HL-60 (cell line): ENCODE data around the gene EEF1AKMT3.
"Not testable (repeated sequence)": the region's sequence is repeated elsewhere in the genome, so short reads cannot be mapped to it uniquely, and the experiment has no call there.

Experiments
- DNase-seq, 2 experiments: peaks; one replicate each; pipeline ENCODE4 v3.0.0-alpha.2; 2010 to 2020; ENCODE audit warnings: low read depth in 1 of 2, low spot score in 1 of 2
- H3K27ac ChIP-seq: fragments of 250-450 bp; sonication (Bioruptor Pico); replicated peaks from 2 replicates; pipeline ENCODE4 v1.5.1; 2020; ENCODE audit warnings: mild to moderate bottlenecking, moderate library complexity
- H3K27me3 ChIP-seq: fragments of 250-450 bp; sonication (Bioruptor Pico); 2 replicates; pipeline ENCODE4 v1.5.1; 2021; ENCODE audit warnings: mild to moderate bottlenecking, moderate library complexity; ENCODE audit not compliant: insufficient read depth, poor library complexity, severe bottlenecking
- H3K4me3 ChIP-seq: replicated peaks from 2 replicates; pipeline ENCODE4 v1.5.1; 2011; ENCODE audit warnings: mild to moderate bottlenecking, control low read depth, low read length; ENCODE audit not compliant: insufficient read depth
- GABPA ChIP-seq: IDR thresholded peaks from 2 replicates; pipeline ENCODE4 v1.6.1; 2012; ENCODE audit warnings: low read depth
- POLR2AphosphoS5 ChIP-seq: IDR thresholded peaks from 2 replicates; pipeline ENCODE4 v1.6.1; 2012; ENCODE audit warnings: low read depth
- SPI1 ChIP-seq: IDR thresholded peaks from 2 replicates; pipeline ENCODE4 v1.6.1; 2012; ENCODE audit warnings: low read depth, mild to moderate bottlenecking, borderline replicate concordance
- TF ChIP-seq, protein P1 (sequence below): IDR thresholded peaks from one replicate; pipeline ENCODE4 v1.5.1; 2011; ENCODE audit warnings: low read length, control low read depth, inconsistent platforms; ENCODE audit not compliant: insufficient read depth
- TF ChIP-seq, protein P2 (sequence below): IDR thresholded peaks from 2 replicates; pipeline ENCODE4 v1.6.1; 2012; ENCODE audit warnings: low read depth; ENCODE audit not compliant: insufficient replicate concordance

The EEF1AKMT3 gene

DNA sequence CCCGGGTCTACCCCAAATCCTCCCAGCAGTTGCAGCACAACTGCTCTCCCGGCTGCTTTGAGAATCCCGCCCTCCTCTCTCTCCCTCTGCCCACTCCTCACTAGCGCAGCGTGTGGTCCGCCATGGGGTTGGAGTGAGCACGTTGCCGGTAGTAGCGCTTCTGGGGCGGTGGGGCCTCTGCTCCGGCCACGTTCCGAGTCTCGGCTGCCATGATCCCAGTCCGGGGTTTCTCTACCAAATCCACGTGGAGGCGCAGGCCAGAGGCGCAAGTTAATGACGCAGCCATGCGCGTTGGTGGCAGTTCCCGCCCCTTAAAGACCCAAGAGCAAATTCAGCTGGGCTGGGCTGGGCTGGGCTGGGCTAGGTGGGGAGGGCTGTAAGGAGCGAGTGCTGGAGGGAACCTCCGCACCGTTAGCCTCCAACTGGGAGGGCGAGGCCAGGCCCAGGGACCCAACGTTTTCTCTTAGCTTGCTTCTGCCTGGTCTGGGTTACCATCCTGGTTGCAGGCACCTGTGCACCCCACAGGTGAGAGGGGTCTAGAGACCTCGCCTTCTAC is 463 bp upstream of the EEF1AKMT3 start, which contains the start of gene METTL1:
TSS of gene METTL1 (minus strand) at position 233 of the 556 bp plus-strand sequence. CDS start at position 211, 22 bp downstream.
- TF ChIP-seq, protein P1, sequence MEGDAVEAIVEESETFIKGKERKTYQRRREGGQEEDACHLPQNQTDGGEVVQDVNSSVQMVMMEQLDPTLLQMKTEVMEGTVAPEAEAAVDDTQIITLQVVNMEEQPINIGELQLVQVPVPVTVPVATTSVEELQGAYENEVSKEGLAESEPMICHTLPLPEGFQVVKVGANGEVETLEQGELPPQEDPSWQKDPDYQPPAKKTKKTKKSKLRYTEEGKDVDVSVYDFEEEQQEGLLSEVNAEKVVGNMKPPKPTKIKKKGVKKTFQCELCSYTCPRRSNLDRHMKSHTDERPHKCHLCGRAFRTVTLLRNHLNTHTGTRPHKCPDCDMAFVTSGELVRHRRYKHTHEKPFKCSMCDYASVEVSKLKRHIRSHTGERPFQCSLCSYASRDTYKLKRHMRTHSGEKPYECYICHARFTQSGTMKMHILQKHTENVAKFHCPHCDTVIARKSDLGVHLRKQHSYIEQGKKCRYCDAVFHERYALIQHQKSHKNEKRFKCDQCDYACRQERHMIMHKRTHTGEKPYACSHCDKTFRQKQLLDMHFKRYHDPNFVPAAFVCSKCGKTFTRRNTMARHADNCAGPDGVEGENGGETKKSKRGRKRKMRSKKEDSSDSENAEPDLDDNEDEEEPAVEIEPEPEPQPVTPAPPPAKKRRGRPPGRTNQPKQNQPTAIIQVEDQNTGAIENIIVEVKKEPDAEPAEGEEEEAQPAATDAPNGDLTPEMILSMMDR, result no peak
- no peak for TF ChIP-seq GABPA
- no peak for TF ChIP-seq SPI1
- peak; percentile 93 for TF ChIP-seq POLR2AphosphoS5
- TF ChIP-seq, protein P2, sequence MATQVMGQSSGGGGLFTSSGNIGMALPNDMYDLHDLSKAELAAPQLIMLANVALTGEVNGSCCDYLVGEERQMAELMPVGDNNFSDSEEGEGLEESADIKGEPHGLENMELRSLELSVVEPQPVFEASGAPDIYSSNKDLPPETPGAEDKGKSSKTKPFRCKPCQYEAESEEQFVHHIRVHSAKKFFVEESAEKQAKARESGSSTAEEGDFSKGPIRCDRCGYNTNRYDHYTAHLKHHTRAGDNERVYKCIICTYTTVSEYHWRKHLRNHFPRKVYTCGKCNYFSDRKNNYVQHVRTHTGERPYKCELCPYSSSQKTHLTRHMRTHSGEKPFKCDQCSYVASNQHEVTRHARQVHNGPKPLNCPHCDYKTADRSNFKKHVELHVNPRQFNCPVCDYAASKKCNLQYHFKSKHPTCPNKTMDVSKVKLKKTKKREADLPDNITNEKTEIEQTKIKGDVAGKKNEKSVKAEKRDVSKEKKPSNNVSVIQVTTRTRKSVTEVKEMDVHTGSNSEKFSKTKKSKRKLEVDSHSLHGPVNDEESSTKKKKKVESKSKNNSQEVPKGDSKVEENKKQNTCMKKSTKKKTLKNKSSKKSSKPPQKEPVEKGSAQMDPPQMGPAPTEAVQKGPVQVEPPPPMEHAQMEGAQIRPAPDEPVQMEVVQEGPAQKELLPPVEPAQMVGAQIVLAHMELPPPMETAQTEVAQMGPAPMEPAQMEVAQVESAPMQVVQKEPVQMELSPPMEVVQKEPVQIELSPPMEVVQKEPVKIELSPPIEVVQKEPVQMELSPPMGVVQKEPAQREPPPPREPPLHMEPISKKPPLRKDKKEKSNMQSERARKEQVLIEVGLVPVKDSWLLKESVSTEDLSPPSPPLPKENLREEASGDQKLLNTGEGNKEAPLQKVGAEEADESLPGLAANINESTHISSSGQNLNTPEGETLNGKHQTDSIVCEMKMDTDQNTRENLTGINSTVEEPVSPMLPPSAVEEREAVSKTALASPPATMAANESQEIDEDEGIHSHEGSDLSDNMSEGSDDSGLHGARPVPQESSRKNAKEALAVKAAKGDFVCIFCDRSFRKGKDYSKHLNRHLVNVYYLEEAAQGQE, result peak; percentile 76
- peak; percentile 95 to 98 for DNase-seq
- Histone ChIP-seq H3K27me3 (peaks cover 1% of the 10 kb centered on the region), H3K27ac (peak within 1 kb of the TSS; percentile 96), H3K4me3 (peak within 1 kb of the TSS; percentile 79)

DNA sequence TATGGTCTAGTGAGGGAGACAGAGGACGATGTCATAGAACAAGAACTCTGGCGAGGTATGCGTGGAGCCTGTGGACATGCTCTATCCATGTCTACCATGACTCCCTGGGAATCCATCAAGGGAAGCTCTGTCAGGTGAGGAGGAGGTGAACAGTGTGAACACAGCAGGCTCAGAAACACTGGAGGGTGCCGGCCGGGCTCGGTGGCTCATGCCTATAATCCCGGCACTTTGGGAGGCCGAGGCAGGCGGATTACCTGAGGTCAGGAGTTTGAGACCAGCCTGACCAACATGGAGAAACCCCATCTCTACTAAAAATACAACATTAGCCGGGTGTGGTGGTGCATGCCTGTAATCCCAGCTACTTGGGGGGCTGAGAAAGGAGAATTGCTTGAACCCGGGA is 2.2 kb downstream of the EEF1AKMT3 start:
- not testable (repeated sequence) for H3K4me3 ChIP-seq, DNase-seq, H3K27me3 ChIP-seq, H3K27ac ChIP-seq

DNA sequence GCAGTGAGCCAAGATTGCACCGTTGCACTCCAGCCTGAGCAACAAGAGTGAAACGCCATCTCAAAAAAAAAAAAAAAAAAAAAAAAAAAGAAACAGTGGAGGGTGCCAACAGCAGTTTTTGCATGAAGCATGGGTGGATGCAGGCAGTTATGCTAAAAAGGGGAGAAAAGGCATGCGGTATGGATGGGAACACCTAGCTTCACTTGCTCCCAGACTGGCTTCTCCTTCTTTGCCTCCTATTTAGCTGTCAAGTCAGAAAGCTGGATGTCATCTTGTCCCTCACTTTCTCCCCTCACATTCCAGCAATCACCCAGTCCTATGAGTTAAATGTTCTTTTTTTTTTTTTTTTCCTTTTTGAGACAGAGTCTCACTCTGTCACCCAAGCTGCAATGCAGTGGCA is 2.6 kb downstream of the EEF1AKMT3 start:
- TF ChIP-seq, protein P2, result no peak
- TF ChIP-seq POLR2AphosphoS5, result no peak
- TF ChIP-seq, protein P1, result no peak
- no peak for TF ChIP-seq GABPA
- TF ChIP-seq SPI1, result no peak
- Histone ChIP-seq H3K27ac (no peak overlapping the region), H3K27me3 (no peaks in the 10 kb centered on the region), H3K4me3 (no peak overlapping the region)
- DNase-seq, result no peak

DNA sequence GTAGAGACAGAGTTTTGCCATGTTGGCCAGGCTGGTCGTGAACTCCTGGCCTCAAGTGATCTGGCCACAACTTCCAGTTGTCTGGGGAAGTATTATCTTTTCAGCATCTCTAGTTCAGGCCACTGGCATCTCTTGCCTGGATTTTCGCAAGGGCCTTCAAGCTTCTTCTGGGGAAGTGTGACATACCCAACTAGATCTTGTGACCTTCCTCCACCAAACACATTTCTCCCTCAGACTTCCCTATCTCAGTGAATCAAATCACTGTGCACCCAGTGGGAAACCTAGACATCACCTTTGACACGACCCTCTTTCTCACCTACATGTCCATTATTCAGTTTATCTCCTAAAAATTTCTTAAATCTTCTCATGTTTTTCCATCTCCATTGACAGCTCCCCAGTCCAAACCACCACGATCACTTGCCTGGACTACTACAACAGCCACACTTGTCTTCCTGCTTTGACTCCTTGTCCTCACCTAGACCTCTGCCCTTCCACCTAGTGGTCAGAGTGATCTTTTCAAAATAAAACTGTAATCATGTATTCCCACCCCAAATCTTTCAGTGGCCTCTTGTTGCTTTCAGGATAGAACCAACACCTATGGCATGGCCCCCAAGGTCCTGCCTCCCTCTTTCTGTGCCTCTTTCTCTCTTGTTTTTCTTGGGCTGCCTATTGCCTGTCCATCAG is 3.3 kb downstream of the EEF1AKMT3 start:
- peak; percentile 47 to 78 for DNase-seq
- H3K4me3 ChIP-seq, result no peak overlapping the region
- TF ChIP-seq GABPA (no peak), SPI1 (peak; percentile 42; the same call in 1 of the 2 replicates)
- H3K27me3 ChIP-seq, result no peaks in the 10 kb centered on the region
- no peak overlapping the region for H3K27ac ChIP-seq

DNA sequence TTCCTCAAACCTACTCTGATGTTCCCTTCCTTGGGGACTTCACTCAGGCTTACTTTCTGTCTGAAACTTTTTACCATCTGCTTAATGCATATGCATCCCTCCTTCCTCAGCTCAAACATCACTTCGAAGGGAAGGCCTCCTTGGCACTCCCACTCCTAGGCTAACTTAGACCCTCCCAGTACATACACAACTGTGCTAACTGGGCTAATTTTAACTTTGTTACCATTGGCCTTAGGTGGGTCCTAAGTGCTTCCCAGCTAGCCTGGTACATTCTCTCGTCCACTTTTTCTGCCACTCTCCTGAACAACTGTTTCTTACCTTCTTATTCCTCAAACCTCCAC is 3.8 kb downstream of the EEF1AKMT3 start:
- Histone ChIP-seq H3K27me3 (no peaks in the 10 kb centered on the region), H3K4me3 (no peak overlapping the region), H3K27ac (no peak overlapping the region)
- TF ChIP-seq POLR2AphosphoS5 (no peak), SPI1 (no peak), GABPA (no peak)
- TF ChIP-seq, protein P2, result no peak
- TF ChIP-seq, protein P1, result no peak
- no peak for DNase-seq
